Melanocyte of skin (primary cell): Measurements from ENCODE around the gene CAMTA1. TPM values are rescaled to one million over a fixed set of nuclear protein-coding genes. Genes with fewer than 3 reads are reported as not detected.

Experiments used
- small RNA-seq, 2 donors: library from RNA; depleted of rRNA; stranded (forward); fragments of <200 nt; gene quantifications; one replicate each; pipeline ENCODE3, GENCODE V24; 2012
- total RNA-seq, 2 donors: library from RNA; depleted of rRNA; stranded (reverse); fragments of >200 nt; gene quantifications; 2 replicates each; pipeline ENCODE4 v1.2.3, GENCODE V29; 2012

Gene CAMTA1, protein sequence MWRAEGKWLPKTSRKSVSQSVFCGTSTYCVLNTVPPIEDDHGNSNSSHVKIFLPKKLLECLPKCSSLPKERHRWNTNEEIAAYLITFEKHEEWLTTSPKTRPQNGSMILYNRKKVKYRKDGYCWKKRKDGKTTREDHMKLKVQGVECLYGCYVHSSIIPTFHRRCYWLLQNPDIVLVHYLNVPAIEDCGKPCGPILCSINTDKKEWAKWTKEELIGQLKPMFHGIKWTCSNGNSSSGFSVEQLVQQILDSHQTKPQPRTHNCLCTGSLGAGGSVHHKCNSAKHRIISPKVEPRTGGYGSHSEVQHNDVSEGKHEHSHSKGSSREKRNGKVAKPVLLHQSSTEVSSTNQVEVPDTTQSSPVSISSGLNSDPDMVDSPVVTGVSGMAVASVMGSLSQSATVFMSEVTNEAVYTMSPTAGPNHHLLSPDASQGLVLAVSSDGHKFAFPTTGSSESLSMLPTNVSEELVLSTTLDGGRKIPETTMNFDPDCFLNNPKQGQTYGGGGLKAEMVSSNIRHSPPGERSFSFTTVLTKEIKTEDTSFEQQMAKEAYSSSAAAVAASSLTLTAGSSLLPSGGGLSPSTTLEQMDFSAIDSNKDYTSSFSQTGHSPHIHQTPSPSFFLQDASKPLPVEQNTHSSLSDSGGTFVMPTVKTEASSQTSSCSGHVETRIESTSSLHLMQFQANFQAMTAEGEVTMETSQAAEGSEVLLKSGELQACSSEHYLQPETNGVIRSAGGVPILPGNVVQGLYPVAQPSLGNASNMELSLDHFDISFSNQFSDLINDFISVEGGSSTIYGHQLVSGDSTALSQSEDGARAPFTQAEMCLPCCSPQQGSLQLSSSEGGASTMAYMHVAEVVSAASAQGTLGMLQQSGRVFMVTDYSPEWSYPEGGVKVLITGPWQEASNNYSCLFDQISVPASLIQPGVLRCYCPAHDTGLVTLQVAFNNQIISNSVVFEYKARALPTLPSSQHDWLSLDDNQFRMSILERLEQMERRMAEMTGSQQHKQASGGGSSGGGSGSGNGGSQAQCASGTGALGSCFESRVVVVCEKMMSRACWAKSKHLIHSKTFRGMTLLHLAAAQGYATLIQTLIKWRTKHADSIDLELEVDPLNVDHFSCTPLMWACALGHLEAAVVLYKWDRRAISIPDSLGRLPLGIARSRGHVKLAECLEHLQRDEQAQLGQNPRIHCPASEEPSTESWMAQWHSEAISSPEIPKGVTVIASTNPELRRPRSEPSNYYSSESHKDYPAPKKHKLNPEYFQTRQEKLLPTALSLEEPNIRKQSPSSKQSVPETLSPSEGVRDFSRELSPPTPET (N-terminal part only)
- 10 to 100 TPM; 46.0 to 50.6 TPM for total RNA-seq

GRCh38 chr1:6785318-6785727 is at the start of gene CAMTA1:
TSS of gene CAMTA1 (plus strand) at chr1:6785454. CDS start at chr1:6785531, 77 bp downstream.

DNA sequence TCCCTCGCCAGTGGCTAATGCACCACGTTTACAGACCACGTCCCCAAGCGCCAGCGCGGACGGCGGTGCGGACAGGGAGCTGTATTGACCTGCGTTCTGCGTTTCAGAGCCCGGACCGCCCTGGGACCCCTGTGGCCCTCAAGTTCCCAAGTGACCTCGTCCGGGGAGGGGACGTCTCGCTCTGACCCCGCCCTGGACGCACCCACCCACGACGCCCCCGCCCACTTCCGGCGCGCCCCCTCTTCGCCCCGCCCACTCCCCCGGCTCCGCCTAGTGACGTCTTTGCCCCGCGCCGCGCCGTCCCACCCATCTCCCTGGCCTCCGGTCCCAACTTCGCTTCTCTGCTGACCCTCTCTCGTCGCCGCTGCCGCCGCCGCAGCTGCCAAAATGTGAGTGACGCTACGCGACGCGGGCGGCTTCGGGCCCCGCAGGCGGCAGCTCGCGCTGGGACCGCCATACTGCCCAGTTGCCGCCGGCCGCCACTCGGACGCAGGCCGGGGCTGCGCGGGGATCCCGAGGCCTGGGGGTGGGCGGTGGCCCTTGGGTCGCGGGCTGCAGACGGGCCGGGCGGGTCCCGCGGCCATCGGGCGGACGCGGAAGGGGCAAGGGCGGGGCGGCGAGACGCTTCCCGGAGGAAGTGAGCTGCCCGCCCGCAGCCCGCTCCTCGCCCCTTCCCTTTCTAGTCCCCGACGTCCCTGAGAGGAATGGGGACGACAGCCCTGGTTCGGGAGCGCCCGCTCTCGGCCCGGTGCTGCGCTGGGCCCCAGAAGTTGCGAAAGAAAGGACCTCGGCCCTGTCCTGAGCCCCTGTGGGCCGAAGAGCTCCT is 986.0 kb downstream of the CAMTA1 start, which contains the start of gene VAMP3:
Gene VAMP3, plus strand, starts transcription at position 300 of the 826 bp plus-strand sequence. Its CDS starts 88 bp downstream, at position 388.

DNA sequence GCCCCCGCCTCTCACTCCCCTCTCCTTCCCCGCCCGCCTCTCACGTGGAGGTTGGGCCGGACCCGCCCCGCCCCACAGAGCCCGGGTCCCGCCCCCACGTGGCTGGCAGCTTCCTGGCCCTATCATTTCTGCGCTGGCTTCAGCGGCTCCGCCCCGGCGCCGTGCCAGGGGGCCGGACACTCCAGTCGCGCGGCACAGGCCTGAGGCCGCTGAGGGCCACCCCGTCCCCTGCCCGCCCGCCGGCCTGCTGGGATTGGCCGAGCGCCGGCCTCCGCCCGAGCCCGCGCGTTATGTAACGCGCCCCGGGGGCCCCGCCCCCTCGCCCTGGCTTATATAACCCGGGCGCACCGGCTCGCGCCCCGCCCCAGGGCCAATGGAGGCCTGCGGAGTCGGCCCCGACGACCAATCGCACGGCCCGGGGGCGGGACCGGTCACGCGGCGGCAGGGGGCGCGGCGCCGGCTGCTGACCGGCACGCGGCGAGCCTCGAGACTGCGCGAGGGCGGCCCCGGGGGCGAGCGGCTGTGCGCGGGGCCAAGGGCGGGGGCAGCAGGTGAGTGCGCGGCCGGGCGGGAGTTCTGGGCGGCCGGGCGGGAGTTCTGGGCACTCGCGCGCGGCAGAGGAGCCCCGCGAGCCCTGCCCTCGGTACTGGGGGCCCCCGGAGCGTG is 998.7 kb downstream of the CAMTA1 start, which contains the start of gene PER3:
Gene PER3, plus strand, starts transcription at position 466 of the 666 bp plus-strand sequence. CDS start 587 bp downstream, outside the sequence.

Small RNA genes lying within 50 kb of the gene (small RNA-seq; reads per million reads assigned to genes)
- gene AL359881.1 (0 reads per million in 2 donors), gene AL590128.1 (0 reads per million in 2 donors), gene RNU1-8P (0.60 to 0.93 reads per million in 2 donors)

Other genes starting within 250 kb of the CAMTA1 start
- gene NOL9, start 230.9 kb upstream of the CAMTA1 start, total RNA-seq, result 10 to 100 TPM; 19.3 to 25.3 TPM
- not detected for gene TAS1R1, start 230.1 kb upstream of the CAMTA1 start, total RNA-seq
- 10 to 100 TPM; 10.3 to 14.0 TPM for gene ZBTB48, start 205.5 kb upstream of the CAMTA1 start, total RNA-seq
- 10 to 100 TPM; 51.0 to 54.7 TPM for gene KLHL21, start 182.6 kb upstream of the CAMTA1 start, total RNA-seq
- gene PHF13, start 171.7 kb upstream of the CAMTA1 start, total RNA-seq, result 1 to 10 TPM; 8.9 to 9.7 TPM
- 10 to 100 TPM; 14.8 to 21.0 TPM for gene THAP3, start 160.6 kb upstream of the CAMTA1 start, total RNA-seq
- gene DNAJC11, start 83.6 kb upstream of the CAMTA1 start, total RNA-seq, result 10 to 100 TPM; 35.4 to 44.3 TPM